C1 segment of cervical spinal cord (tissue), 14 donors: Measurements from ENCODE around the gene LYPD3.
A peak's percentile ranks its signal among the peaks of the same experiment; 100 is the strongest.

Experiments used
- DNase-seq, 14 donors: peaks; one replicate each; lab custom pipeline; 2025; lab: John Stamatoyannopoulos, UW

LYPD3 gene

DNA sequence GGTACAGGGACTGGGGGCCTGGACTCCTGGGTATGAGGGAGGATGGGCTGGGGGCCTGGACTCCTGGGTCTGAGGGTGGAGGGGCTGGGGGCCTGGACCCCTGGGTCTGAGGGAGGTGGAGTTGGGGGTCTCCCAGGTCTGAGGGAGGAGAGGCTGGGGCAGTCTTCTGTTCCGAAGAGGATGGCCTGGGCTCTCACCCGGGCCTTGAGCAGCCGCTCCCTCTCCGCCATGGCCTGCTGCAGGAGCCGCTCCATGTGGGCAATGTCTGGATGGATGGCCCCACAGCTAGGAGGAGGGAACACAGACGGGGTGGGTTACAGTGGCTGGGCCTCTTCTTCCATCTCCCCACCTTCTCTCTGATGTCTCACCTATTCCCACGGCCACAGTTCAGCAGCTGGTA lies 21.0 kb upstream of the LYPD3 start:
- no peak for DNase-seq

DNA sequence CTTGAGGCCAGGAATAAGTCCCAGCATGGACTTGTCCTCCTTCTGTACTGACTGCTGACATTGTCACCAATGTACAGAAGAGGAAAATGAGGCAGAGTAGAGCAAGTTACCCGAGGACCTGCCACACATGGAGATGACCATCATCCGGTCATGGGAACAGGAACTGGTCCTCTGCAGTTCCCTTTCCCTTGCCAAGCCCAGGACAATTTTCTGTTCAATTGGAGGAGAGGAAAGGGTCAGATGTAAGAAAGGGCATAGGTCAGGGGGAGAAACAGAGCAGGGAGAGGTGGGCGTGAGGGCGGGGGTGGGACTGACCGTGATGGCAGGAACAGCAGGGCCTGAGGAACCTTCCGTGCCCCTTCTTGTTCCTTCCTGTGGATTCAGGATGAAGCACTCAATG lies 20.5 kb upstream of the LYPD3 start:
- DNase-seq, result no peak

DNA sequence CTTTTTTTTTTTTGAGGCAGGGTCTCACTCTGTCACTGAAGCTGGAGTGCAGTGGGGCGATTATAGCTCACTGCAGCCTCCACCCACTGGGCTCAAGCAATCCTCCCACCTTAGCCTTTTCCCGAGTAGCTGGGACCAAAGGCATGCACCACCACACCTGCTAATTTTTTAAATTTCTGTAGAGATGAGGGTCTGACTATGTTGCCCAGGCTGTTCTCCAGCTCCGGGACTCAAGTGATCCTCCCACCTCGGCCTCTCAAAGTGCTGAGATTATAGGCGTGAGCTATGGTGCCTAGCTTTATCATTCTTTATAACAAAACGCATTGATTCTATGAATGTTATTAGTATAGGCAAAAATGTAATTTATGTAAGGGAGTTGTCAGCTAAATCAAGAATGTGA lies 17.9 kb upstream of the LYPD3 start:
- no peak for DNase-seq

DNA sequence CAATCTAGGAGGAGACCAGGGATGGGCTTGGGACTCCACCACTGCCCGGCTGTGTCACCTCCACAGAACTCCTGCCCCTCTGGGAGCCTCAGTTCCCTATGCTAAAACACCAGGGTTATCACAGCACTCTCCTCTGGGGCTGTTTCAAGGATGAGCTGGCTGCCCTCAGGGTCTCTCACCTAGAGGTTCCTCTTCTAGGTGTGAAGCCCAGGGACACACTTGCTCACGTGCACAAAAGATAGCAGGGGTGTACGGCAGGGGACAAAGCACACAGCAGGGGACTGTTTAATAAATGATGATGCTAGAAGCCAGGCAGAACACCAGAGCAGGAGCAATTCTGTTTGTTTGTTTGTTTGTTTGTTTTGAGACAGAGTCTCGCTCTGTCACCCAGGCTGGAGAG lies 16.8 kb upstream of the LYPD3 start:
- no peak for DNase-seq

DNA sequence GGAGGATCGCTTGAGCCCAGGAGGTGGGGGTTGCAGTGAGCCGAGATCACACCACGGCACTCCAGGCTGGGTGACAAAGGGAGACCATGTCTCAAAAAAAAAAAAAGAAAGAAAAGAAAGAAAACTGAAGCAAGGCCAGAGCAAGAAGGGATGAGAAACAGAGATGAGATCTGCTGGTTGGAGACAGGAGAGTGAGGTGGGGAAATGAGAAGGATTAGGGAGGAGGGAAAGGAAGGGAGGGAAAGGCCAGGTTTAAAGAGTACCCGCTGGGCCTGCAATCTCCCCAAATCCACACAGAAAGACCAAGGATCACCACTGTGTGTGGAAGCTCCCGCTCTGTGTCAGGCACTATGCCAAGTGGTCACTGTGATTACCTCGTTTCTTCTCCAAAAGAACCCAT lies 16.3 kb upstream of the LYPD3 start:
- no peak for DNase-seq

DNA sequence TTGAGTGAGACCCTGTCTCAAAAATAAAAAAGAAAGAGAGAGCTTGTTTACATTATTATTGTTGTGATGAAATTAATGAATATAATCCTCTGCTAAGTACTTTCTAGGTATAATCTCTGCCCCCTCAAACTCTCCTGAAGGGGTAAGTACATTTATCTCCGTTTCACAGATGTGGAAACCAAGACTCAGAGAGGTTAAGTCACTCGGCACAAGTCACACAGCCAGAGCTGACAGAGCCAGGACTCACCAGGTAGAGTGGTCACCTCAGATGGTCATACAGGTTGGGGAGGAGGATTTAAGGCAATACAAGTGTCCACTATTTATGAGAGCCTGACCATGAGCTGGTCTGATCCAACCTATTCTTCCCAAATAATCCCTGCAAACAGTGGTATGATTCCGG lies 15.2 kb upstream of the LYPD3 start:
- no peak for DNase-seq

DNA sequence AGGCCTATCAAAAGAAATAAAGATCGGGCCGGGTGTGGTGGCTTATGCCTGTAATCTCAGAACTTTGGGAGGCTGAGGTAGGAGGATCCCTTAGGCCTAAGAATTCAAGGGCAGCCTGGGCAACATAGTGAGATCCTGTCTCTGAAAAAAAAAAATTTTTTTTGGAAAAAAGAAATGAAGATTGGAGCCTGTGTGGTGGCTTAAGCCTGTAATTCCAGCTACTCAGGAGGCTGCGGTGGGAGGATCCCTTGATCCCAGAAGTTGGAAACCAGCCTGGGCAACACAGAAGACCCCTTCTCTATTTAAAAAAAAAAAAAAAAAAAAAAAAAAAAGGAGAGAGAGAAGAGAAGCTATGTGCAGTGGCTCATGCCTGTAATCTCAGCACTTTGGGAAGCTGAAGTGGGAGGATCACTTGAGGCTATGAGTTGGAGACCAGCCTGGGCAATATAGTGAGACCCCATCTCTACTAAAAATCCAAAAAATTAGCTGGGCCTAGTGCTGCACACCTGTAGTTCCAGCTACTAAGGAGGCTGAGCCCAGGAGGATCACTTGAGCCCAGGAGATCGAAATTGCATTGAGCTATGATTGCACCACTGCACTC lies 14.7 kb upstream of the LYPD3 start:
- no peak for DNase-seq

DNA sequence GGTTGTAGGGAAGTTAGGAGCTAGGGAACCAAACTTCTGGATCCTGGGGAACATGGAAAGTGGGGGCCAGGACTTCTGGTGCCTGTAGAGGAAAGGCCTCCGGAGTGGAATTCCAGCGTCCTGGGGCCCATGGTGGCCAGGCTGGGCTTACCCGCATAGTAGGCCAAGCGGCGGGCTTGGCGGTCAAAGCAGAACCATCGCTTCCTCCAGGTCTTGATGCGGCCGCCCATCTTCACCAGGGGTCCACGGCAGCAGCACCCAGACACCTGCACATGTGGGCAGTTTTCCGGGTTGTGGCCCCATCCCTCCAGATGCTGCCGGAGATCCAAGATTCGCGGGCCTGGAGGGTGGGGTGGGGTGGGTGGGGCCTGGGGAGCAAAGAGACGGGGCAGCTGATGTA lies 13.8 kb upstream of the LYPD3 start:
- no peak for DNase-seq

DNA sequence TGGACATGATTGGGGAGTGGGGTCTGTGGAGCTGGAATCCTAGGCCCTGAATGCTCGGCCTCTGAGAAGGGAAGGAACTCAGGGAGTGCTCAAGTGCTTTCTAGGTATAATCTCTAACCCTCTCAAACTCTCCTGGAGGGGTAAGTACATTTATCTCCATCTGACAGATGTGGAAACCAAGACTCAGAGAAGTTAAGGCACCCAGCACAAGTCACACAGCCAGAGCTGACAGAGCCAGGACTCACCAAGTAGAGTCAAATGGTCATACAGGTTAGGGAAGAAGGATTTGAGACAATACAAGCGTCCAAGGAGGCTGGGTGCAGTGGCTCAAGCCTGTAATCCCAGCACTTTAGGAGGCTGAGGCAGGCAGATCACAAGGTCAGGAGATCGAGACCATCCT lies 12.9 kb upstream of the LYPD3 start:
- no peak for DNase-seq

DNA sequence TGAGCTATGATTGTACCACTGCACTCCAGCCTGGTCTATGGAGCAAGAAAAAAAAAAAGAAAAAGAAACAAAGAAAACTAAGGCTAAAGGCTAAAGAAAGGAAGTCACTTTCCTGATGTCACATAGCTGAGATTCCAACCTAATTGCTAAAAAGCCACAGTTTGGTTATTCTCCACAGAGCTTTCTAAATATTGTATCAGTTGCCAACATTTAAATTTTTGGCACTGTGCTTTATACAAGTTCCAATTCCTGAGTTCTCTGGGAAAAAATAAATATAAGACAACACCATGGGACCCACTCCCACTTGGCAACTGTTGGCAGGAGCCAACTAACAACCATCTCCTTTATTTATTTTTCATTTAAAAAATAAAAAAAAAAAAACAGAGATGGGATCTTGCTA lies 11.2 kb upstream of the LYPD3 start:
- no peak for DNase-seq

DNA sequence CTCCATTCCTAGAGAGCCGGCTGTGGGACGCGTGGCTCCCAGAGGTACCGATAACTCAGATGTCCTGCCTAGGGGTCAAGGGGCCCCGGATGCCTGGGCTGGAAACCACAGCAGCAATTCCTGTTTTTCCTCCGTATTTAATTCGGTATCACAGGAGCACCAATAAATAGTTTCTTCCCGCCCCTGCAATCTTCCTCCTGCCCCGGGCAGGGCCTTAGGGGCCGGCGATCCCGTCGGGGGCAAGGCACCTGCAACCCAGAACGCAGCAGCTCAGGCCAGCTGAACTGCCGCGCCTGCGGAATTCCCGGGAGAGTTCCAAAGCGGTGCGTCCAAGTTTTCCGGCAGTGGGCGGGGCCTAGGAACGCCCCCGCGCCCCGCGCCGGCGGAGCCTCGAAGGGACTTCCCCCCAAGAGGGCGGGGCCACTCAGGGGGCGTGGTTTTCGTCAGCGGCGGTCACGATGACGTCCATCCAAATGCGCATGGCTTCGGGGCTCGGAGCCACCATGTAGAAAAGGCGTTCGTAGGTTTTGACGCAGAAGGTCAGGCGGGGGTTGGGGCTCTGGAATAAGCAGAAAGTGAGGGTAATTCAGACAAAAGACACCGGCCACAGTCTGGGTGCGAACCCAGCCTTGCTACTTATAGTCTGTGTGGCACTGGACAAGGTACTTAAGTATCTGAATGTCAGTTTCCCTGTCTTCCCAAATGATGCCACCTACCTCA lies 9.7 kb upstream of the LYPD3 start:
- DNase-seq, result peak; percentile 11 to 85 (median 66)

DNA sequence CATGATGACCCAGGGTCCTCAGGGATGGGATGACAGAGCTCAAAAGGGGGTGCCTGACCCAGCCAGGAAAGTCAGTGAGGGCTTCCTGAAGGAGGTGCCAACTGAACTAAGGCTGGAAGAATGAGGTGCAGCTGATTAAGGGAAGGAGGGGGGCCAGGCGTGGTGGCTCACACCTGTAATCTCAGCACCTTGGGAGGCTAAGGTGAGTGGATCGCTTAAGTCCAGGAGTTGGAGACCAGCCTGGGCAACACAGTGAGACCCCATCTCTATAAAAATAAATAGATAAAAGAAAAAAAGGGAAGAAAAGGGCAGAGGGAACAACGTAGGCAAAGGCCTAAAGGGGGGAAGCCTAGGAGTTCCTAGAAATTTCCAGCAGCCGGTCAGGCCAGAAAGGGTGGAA lies 9.1 kb upstream of the LYPD3 start:
- no peak for DNase-seq

DNA sequence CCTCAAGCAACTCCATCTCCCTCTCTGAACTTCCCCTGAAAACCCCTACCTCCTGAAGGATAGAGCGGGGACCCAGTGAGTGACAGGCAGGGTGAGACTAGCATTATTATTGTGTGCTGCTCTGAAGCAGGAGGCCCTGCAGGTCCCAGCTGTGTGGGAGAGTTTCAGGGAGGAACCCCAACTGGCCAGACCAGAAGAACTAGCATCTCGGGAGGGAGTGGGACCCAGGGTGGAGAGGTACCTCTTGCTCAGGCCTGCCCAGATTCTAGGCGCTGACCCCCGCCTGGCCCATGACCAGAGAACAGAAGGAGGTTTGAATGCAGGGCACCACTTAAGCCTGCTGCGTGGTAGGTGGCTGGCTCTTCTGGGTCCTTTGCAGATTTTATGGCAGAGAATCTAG lies 5.7 kb upstream of the LYPD3 start:
- DNase-seq, result no peak

DNA sequence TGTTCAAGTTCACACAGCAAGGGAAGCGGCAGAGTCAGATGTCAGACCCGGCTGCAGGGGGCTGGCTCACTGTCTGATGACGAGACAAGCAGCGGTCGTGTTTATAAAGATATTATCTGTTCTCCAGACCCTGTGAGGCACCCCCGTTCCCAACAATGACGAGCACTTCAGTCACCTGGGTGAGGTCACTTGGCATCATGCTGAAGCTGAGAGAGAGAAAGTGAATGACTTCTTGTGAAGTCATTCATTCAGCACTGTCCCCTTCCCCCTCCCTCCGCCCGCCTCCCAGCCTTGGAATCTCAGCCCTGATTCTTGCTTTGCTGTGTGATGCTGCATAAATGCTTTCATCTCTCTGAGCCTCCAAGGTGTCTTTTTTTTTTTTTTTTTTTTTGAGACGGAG lies 4.9 kb upstream of the LYPD3 start:
- DNase-seq, result no peak

DNA sequence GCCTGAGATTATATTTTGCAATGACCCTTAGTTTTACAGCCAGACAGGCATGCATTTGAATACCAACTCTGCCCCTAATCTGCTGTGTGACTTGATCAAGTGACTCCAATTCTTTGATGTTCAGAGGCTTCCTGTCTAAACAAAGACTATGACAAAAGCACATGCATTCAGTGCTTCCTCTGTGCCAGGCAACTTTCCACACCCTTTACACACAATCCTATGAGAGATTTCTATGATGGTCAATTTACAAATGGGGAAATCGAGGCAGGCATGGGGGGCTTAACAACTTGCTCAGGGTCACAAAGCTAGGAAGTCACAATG lies 3.7 kb upstream of the LYPD3 start:
- no peak for DNase-seq

DNA sequence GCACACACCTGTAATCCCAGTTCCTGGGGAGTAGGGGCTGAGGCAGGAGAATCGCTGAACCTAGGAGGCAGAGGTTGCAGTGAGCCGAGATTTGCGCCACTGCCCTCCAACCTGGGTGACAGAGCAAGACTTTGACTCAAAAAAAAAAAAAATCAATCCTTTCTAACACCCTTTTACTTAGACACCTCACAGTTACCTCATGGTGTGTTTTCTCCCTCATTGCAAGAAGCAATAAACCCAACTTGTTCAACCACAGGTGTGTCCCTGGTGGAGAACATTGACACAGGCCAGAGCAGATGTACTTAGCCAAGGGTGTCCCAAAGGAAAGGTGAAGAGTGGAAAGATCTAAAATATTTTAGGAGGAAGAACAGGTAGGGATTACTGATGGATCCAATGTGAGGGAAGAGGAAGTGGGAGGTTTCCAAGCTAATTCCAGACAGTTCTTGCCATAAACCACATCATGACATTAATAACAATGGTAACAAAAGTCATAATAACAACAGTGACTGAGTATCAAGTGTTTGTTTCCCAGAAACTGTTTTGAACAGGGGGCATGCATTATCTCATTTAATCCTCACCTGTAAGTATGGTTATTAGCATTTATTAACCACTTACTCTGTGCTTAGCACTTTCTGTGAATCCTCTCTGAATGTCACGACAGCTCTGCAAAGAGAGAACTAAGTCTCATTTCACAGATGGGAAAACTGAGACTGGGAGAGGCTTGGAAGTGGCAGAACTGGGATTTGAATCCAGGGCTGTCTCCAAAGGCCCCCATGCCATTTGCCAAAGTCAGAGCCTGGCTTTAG lies 3.1 kb upstream of the LYPD3 start:
- DNase-seq, result no peak

DNA sequence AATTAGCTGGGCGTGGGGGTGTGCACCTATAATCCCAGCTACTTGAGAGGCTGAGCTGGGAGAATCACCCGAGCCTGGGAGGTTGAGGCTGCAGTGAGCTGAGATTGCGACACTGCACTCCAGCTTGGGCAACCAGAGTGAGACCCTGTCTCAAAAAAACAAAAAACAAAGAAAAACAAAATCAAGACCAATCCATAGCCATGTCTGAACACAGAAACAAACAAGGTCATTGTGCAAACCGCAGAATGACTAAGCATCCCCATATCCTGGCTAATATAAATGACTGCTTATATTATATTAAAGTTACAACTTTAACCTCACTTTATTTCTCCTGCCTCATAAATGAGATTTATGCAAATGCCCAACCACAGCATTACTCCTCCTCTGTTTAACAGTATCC lies 2.3 kb upstream of the LYPD3 start:
- no peak for DNase-seq

DNA sequence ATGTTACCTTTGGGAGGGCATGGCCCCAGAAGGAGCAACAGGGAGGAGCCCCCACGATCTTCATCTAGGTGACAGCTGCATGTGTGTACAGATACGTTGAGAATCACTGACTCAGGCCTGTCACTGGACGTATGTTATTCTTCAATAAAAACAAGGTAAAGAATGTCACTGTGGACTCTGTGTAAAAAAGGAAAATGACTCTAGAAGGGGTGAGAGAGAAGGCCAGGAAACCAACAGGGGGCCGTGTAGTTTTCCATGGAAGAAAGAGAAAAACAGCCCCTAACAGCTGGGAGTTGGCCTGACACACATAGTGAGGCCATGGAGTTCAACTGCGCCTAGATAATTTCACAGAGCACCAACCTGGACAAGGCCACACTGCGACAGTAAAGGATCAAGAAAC lies 1.9 kb upstream of the LYPD3 start:
- no peak for DNase-seq

DNA sequence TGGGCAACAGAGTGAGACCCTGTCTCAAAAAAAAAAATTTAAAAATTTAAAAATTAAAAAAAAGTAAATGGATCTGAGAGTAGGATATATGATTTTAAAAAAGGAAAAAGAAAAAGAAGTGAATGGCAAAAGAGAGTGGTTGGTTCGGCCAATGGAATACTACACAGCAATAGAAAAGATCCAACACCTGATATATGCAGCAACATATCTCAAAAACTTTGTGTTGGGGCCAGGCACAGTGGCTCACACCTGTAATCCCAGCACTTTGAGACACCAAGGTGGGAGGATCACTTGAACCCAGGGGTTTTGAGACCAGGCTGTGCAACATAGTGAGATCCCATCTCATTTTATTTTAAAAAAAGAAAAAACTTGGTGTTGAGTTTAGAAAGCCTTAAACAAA lies 1.4 kb upstream of the LYPD3 start:
- no peak for DNase-seq

DNA sequence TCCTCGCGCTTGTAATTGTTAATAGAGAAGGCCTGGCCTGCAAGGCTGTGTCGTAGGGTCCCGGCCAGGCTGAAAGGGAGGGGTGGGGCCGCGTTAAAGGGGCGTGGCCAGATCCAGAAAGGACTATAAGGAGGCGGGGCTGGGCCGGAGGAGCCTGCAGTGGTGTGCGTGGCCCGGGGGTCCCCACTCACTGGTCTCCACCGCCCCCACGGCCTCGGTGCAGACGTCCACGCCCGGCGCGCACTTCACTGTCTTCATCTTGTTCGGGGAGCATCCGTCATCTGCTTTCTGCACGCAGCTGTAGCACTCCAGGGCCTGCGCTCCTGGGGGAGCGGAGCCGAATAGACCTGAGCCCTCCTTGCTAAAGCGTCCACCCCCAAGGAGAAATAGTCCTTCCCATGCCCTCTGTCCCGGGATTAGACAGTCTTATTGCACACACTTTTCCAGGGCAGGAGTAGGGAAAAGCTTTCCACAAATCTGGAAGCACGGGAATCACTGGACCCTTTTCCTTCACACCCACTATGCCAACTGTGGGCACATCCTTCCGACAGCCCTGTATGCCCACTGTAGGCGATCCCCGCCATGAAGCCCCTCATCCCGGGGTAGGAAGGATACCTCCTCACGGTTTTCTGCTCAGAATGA lies 1.2 kb downstream of the LYPD3 start:
- DNase-seq, result peak in 10 of 14 donors; percentile 40 to 78 (median 51)

DNA sequence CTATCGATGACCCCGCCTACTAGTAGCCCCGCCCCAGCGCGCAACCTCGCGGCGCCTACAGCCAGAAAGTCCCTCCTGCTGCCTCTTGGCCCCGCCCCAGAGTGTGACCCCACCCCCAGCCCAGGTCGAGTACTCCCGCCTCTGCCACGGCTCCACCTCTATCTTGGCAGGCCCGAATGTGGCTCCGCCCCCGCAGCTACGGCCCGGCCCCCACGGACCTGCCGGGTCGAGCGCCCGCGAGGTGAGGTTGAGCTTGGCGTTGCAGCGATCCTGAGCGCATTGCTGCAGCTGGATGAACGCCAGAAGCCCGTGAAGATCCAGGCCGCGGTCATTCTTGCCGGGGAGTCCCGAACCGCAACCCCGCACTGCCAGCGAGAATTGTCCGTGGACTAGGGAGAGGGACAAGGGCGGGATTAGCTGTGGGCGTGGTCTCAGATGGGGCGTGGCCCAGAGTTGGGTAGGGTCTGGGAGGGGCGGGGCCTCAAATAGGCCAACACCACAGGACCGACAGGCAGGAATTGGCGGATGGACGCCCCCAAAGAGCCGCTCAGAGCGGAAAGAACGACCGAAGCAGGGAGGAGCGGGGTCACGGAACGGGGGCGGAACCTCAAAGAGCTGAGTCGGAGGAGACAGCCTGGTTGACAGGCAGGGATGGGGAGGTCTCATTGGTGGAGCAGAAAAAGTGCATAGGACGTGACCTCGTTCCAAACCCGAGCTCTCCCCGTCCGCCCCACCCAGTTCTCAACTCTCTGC lies 1.9 kb downstream of the LYPD3 start:
- peak; percentile 16 to 92 (median 78) for DNase-seq
